Loucy (cell line): ENCODE measurements around the gene NODAL.

Experiments
- H2AFZ ChIP-seq: fragments of 200-600 bp; sonication (generic); 2 replicates; pipeline ENCODE4 v1.6.0; 2016; ENCODE audit warnings: antibody characterized with exemption, mild to moderate bottlenecking, low read length, moderate library complexity
- H3F3A ChIP-seq: fragments of 200-600 bp; 2 replicates; pipeline ENCODE4 v1.6.0; 2016; ENCODE audit warnings: antibody characterized with exemption, low read depth, mild to moderate bottlenecking
- H3K27me3 ChIP-seq: fragments of 200-600 bp; sonication (generic); 2 replicates; pipeline ENCODE4 v1.6.1; 2014; ENCODE audit warnings: low read length, mild to moderate bottlenecking; ENCODE audit not compliant: insufficient read depth, poor library complexity, severe bottlenecking
- H3K36me3 ChIP-seq: fragments of 200-600 bp; sonication (generic); 2 replicates; pipeline ENCODE4 v1.6.1; 2016; ENCODE audit warnings: low read length; ENCODE audit not compliant: insufficient read depth
- H3K4me1 ChIP-seq: fragments of 200-600 bp; sonication (generic); 2 replicates; pipeline ENCODE4 v1.5.1; 2014; ENCODE audit warnings: low read length, mild to moderate bottlenecking; ENCODE audit not compliant: insufficient read depth, poor library complexity, severe bottlenecking
- H3K4me2 ChIP-seq: fragments of 200-600 bp; sonication (generic); 2 replicates; pipeline ENCODE4 v1.6.0; 2014; ENCODE audit warnings: antibody characterized with exemption, low read length, low read depth, mild to moderate bottlenecking; ENCODE audit not compliant: poor library complexity, severe bottlenecking
- H3K4me3 ChIP-seq: fragments of 200-600 bp; sonication (generic); 2 replicates; pipeline ENCODE4 v1.5.1; 2014; ENCODE audit warnings: low read length, mild to moderate bottlenecking, mixed read lengths; ENCODE audit not compliant: poor library complexity, severe bottlenecking
- H3K79me2 ChIP-seq: fragments of 200-600 bp; sonication (generic); 2 replicates; pipeline ENCODE4 v1.6.1; 2014; ENCODE audit warnings: low read length; ENCODE audit not compliant: insufficient read depth
- H3K9ac ChIP-seq: fragments of 200-600 bp; sonication (generic); 2 replicates; pipeline ENCODE4 v1.6.0; 2014; ENCODE audit warnings: mild to moderate bottlenecking, low read depth, low read length, moderate library complexity; ENCODE audit not compliant: poor library complexity, severe bottlenecking
- H3K9me2 ChIP-seq: fragments of 200-600 bp; sonication (generic); replicated peaks from 2 replicates; pipeline ENCODE4 v1.6.1; 2016; ENCODE audit warnings: low read depth, low read length, mixed read lengths
- H3K9me3 ChIP-seq: fragments of 200-600 bp; sonication (generic); 2 replicates; pipeline ENCODE4 v1.6.1; 2014; ENCODE audit warnings: mild to moderate bottlenecking, antibody characterized with exemption, low read length, low read depth; ENCODE audit not compliant: insufficient read depth
- H4K20me1 ChIP-seq: fragments of 200-600 bp; sonication (generic); 2 replicates; pipeline ENCODE4 v1.6.0; 2014; ENCODE audit warnings: antibody characterized with exemption, low read length, mild to moderate bottlenecking; ENCODE audit not compliant: insufficient read depth, poor library complexity, severe bottlenecking
- EZH2phosphoT487 ChIP-seq: fragments of 200-600 bp; IDR thresholded peaks from 2 replicates; pipeline ENCODE4 v1.6.1; 2018; ENCODE audit warnings: antibody characterized with exemption, mild to moderate bottlenecking, moderate library complexity, borderline replicate concordance
- TF ChIP-seq, protein P1 (sequence below): fragments of 200-600 bp; sonication (generic); conservative IDR thresholded peaks from 2 replicates; pipeline ENCODE4 v1.5.1; 2014; ENCODE audit warnings: mild to moderate bottlenecking, antibody characterized with exemption, low read length

Gene NODAL

GRCh38 chr10:70435241-70436085 is 6.0 kb downstream of the NODAL start:
- no peaks in the 10 kb centered on the region for H3K9me2 ChIP-seq
- H2AFZ ChIP-seq, result no peak overlapping the region

DNA sequence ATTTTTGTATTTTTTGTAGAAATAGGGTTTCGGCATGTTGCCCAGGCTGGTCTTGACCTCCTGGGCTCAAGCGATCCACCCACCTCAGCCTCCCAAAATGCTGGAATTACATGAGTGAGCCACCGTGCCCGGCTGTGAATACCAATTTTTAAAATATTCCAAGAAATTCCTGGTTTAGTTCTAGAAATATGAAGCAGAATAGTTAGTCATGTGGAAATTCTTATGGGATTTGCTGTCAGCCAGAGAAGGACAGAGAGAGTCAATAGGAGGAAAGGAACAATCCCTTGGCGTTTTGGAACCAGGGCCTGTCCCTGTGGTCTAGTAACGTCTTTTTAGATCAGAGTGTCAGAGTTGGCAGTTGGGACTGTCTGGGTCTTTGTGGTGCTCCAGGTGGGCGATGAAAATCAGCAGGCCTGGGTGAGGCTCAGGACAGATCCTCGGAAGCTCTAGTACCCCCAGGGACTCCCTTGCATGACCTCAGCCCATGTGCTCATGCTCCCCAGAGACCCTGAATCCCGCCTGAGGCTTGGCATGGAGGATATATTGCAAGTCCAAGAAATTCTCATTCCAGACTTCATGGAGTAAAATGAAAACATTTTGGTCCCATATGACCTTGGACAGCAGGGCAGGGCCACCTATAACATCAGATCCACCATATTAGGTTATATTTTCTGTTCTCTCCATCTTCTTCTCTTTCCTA is 7.8 kb downstream of the NODAL start:
- H4K20me1 ChIP-seq, result no peaks in the 10 kb centered on the region
- H3K4me1 ChIP-seq, result no peaks in the 10 kb centered on the region
- no peaks in the 10 kb centered on the region for H3K79me2 ChIP-seq
- no peaks in the 10 kb centered on the region for H3K27me3 ChIP-seq
- H3K36me3 ChIP-seq, result no peaks in the 10 kb centered on the region; the same call in 1 of the 2 replicates
- no peak overlapping the region for H3K4me3 ChIP-seq
- H3K4me2 ChIP-seq, result no peak overlapping the region
- no peak overlapping the region for H3K9ac ChIP-seq
- no peak for TF ChIP-seq EZH2phosphoT487
- no peaks in the 10 kb centered on the region for H3F3A ChIP-seq
- no peaks in the 10 kb centered on the region for H3K9me2 ChIP-seq
- H3K9me3 ChIP-seq, result no peaks in the 10 kb centered on the region
- H2AFZ ChIP-seq, result no peak overlapping the region

More at GRCh38 chr10:70435241-70436085, 6.0 kb downstream of the NODAL start:
- Histone ChIP-seq H3F3A (no peaks in the 10 kb centered on the region), H3K9ac (no peak overlapping the region), H3K4me2 (no peak overlapping the region), H4K20me1 (no peaks in the 10 kb centered on the region), H3K79me2 (no peaks in the 10 kb centered on the region), H3K9me3 (no peaks in the 10 kb centered on the region), H3K36me3 (no peaks in the 10 kb centered on the region), H3K4me1 (no peaks in the 10 kb centered on the region), H3K27me3 (no peaks in the 10 kb centered on the region), H3K4me3 (no peak overlapping the region)
- no peak for TF ChIP-seq EZH2phosphoT487
- TF ChIP-seq, protein P1, sequence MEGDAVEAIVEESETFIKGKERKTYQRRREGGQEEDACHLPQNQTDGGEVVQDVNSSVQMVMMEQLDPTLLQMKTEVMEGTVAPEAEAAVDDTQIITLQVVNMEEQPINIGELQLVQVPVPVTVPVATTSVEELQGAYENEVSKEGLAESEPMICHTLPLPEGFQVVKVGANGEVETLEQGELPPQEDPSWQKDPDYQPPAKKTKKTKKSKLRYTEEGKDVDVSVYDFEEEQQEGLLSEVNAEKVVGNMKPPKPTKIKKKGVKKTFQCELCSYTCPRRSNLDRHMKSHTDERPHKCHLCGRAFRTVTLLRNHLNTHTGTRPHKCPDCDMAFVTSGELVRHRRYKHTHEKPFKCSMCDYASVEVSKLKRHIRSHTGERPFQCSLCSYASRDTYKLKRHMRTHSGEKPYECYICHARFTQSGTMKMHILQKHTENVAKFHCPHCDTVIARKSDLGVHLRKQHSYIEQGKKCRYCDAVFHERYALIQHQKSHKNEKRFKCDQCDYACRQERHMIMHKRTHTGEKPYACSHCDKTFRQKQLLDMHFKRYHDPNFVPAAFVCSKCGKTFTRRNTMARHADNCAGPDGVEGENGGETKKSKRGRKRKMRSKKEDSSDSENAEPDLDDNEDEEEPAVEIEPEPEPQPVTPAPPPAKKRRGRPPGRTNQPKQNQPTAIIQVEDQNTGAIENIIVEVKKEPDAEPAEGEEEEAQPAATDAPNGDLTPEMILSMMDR, result no peak

GRCh38 chr10:70432561-70433263 is 8.8 kb downstream of the NODAL start:
- peaks cover 9% of the 10 kb centered on the region; the same call in 1 of the 2 replicates for H3K36me3 ChIP-seq
- H3K4me2 ChIP-seq, result no peak overlapping the region
- TF ChIP-seq, protein P1, result no peak
- H3K4me3 ChIP-seq, result no peak overlapping the region
- no peaks in the 10 kb centered on the region for H3K27me3 ChIP-seq
- H3F3A ChIP-seq, result no peaks in the 10 kb centered on the region
- H3K9ac ChIP-seq, result no peak overlapping the region
- H3K4me1 ChIP-seq, result no peaks in the 10 kb centered on the region
- no peaks in the 10 kb centered on the region for H3K9me2 ChIP-seq
- no peaks in the 10 kb centered on the region for H4K20me1 ChIP-seq
- no peaks in the 10 kb centered on the region for H3K9me3 ChIP-seq
- H2AFZ ChIP-seq, result no peak overlapping the region
- H3K79me2 ChIP-seq, result no peaks in the 10 kb centered on the region
